ENCODE results near the gene TMEM269. TPM values are rescaled to one million over a fixed set of nuclear protein-coding genes. Genes with fewer than 3 reads are reported as not detected.

TMEM269 gene
- total and polyA plus RNA-seq, 8 donors = 0.17 to 1.6 (median 1.3) TPM; not detected in 1

DNA sequence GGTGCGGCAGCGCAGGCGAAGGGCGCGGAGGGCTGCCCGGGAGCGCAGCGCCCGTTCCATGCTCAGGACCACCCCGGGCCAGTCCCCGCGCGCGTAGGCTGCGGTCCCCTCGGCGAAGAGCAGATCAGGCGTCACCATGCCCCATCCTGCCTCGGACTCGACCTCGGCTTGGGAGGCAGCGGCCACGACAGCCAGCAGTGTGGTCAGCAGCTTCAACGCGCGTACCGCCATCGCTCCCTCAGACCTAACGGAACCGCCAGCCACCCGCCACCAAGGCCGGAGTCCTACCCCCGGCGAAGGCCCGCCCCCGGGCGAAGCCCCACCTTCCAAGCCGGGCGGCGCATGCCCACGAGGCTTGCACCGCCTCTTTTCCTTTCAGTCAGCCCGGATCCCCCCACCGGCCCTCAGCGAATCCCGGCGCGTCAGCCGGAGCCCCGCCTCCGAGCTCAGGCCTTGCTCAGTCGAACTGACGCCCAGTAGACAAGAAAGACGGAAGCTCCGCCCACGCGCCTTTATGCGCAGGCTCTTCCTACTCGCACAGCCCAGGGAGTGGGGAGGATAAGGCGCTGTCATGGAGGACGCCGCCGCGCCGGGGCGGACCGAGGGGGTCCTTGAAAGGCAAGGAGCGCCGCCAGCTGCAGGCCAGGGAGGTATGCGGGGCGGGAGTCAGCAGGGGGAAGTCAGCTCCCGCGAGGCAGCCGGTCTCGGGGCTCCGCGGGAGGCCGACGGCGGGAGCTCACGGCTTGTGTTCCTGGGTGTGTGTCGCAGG, 17.9 kb upstream of the TMEM269 start, which contains the start of the genes C1orf50 and P3H1:
Gene C1orf50 (plus strand): TSS at position 509 of the 769 bp plus-strand sequence. CDS start 63 bp downstream, at position 572.
Gene P3H1 (minus strand): TSS at position 288 of the 769 bp plus-strand sequence. CDS start 57 bp downstream, at position 231.
- Histone ChIP-seq H3K27ac (peak within 1 kb of the TSS; percentile 90 to 92), H3K27me3 (no peaks in the 10 kb centered on the region), H3K9me3 (no peaks in the 10 kb centered on the region), H3K4me1 (peaks cover 13 to 50% of the 10 kb centered on the region in 2 donors), H3K36me3 (peaks cover 0 to 7% of the 10 kb centered on the region in 2 donors), H3K4me3 (peak within 1 kb of the TSS; percentile 98 to 99)
- peak; percentile 99 to 100 (median 100) for DNase-seq
- intact Hi-C loops (cut with DNase I) = no loop called here
- TF ChIP-seq, protein P1, sequence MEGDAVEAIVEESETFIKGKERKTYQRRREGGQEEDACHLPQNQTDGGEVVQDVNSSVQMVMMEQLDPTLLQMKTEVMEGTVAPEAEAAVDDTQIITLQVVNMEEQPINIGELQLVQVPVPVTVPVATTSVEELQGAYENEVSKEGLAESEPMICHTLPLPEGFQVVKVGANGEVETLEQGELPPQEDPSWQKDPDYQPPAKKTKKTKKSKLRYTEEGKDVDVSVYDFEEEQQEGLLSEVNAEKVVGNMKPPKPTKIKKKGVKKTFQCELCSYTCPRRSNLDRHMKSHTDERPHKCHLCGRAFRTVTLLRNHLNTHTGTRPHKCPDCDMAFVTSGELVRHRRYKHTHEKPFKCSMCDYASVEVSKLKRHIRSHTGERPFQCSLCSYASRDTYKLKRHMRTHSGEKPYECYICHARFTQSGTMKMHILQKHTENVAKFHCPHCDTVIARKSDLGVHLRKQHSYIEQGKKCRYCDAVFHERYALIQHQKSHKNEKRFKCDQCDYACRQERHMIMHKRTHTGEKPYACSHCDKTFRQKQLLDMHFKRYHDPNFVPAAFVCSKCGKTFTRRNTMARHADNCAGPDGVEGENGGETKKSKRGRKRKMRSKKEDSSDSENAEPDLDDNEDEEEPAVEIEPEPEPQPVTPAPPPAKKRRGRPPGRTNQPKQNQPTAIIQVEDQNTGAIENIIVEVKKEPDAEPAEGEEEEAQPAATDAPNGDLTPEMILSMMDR (IDR thresholded peaks at IDR 0.05) = peak in 1 of 2 donors; percentile 22
- ATAC-seq = peak; percentile 96

- Histone ChIP-seq H3K9me3 (no peaks in the 10 kb centered on the region), H3K4me1 (peaks cover 13 to 46% of the 10 kb centered on the region in 2 donors), H3K36me3 (peaks cover 0 to 1% of the 10 kb centered on the region in 2 donors), H3K27ac (peak overlapping the region; percentile 77 to 92), H3K27me3 (no peaks in the 10 kb centered on the region), H3K4me3 (peak overlapping the region; percentile 98 to 99)
- intact Hi-C loops (cut with DNase I) = no loop called here
- ATAC-seq (peak; percentile 21), DNase-seq (no peak)
- TF ChIP-seq, protein P1 (IDR thresholded peaks at IDR 0.05) = no peak
Observed at GRCh38 chr1:42767510-42768000, 17.2 kb upstream of the TMEM269 start.

- DNase-seq (no peak), ATAC-seq (no peak)
- Histone ChIP-seq H3K4me3 (peak overlapping the region; percentile 98 to 99), H3K36me3 (no peaks in the 10 kb centered on the region), H3K9me3 (no peaks in the 10 kb centered on the region), H3K27me3 (no peaks in the 10 kb centered on the region), H3K27ac (no peak overlapping the region), H3K4me1 (peaks cover 13 to 43% of the 10 kb centered on the region in 2 donors)
- TF ChIP-seq, protein P1 (IDR thresholded peaks at IDR 0.05) = no peak
- intact Hi-C loops (cut with DNase I) = no loop called here
Observed at GRCh38 chr1:42768172-42768571, 16.6 kb upstream of the TMEM269 start.

DNA sequence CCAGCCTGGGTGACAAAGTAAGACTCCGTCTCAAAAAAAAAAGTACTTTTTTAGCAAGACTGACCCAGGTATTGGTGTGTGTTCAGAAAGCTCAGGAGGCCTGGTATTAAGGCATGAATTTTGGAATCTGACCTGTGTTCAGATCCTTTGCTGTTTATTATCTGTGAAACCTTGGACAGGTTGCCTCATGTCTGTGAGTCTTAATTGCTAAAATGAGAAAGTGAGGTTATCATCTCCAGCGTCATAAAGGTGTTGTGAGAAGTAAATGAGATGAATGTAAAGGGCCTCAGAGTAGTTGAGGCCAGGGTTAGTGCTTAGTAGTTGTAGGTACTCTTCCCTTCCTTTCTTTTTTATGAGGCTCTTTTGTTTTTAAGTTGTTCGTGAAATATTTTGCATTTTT, 15.0 kb upstream of the TMEM269 start:
- Histone ChIP-seq H3K36me3 (peaks cover 0 to 13% of the 10 kb centered on the region in 2 donors), H3K9me3 (no peaks in the 10 kb centered on the region), H3K4me3 (no peak overlapping the region), H3K27me3 (no peaks in the 10 kb centered on the region), H3K4me1 (peaks cover 13 to 35% of the 10 kb centered on the region in 2 donors), H3K27ac (no peak overlapping the region)
- TF ChIP-seq, protein P1 (IDR thresholded peaks at IDR 0.05) = no peak
- no peak for ATAC-seq
- intact Hi-C loops (cut with DNase I) = loop anchor here in 1 of 2 donors (5.0 kb wide), 1 partner anchor 137 kb away; no protein-coding TSS in a partner anchor
- DNase-seq = no peak

- no peaks in the 10 kb centered on the region for H3K27me3 ChIP-seq
- no peak overlapping the region for H3K4me3 ChIP-seq
- H3K27ac ChIP-seq = no peak overlapping the region
- intact Hi-C loops (cut with DNase I) = loop anchor here in 1 of 2 donors (5.0 kb wide), 1 partner anchor 134 kb away; no protein-coding TSS in a partner anchor
- H3K9me3 ChIP-seq = no peaks in the 10 kb centered on the region
- H3K36me3 ChIP-seq = peaks cover 0 to 46% of the 10 kb centered on the region in 2 donors
- TF ChIP-seq, protein P1 (IDR thresholded peaks at IDR 0.05) = no peak
- no peak for DNase-seq
- H3K4me1 ChIP-seq = peaks cover 0 to 11% of the 10 kb centered on the region in 2 donors
- no peak for ATAC-seq
Observed at GRCh38 chr1:42773420-42773819, 11.4 kb upstream of the TMEM269 start.
